ENCODE results near the gene DACT2.
A peak's percentile ranks its signal among the peaks of the same experiment; 100 is the strongest.
"Not testable (repeated sequence)": the region's sequence is repeated elsewhere in the genome, so short reads cannot be mapped to it uniquely, and the experiment has no call there.

Gene DACT2

GRCh38 chr6:168301648-168302398 is 17.8 kb downstream of the DACT2 start:
- no peak for DNase-seq

GRCh38 chr6:168300975-168301647 is 18.5 kb downstream of the DACT2 start:
- DNase-seq: no peak

GRCh38 chr6:168299541-168300511 is 19.8 kb downstream of the DACT2 start:
- peak in 2 of 14 donors; percentile 10 to 44 for DNase-seq

- DNase-seq: no peak
Measured at GRCh38 chr6:168297643-168298042, 21.9 kb downstream of the DACT2 start.

- no peak for DNase-seq
Measured at GRCh38 chr6:168294901-168295300, 24.7 kb downstream of the DACT2 start.

GRCh38 chr6:168293636-168294530 is 25.7 kb downstream of the DACT2 start:
- no peak for DNase-seq

GRCh38 chr6:168292826-168293225 is 26.8 kb downstream of the DACT2 start:
- no peak for DNase-seq

- no peak for DNase-seq
Measured at GRCh38 chr6:168291450-168291849, 28.1 kb downstream of the DACT2 start.

GRCh38 chr6:168290095-168290494 is 29.5 kb downstream of the DACT2 start:
- DNase-seq: no peak

GRCh38 chr6:168289571-168289962 is 30.0 kb downstream of the DACT2 start:
- no peak for DNase-seq

GRCh38 chr6:168288781-168289570 is 30.6 kb downstream of the DACT2 start:
- DNase-seq: no peak

GRCh38 chr6:168287460-168287859 is 32.1 kb downstream of the DACT2 start:
- not testable (repeated sequence) for DNase-seq

GRCh38 chr6:168286771-168287446 is 32.7 kb downstream of the DACT2 start:
- not testable (repeated sequence) for DNase-seq

GRCh38 chr6:168286116-168286515 is 33.5 kb downstream of the DACT2 start:
- no peak for DNase-seq

- DNase-seq: no peak
Measured at GRCh38 chr6:168285456-168285855, 34.1 kb downstream of the DACT2 start.

GRCh38 chr6:168284187-168284586 is 35.4 kb downstream of the DACT2 start:
- no peak for DNase-seq

- DNase-seq: no peak
Measured at GRCh38 chr6:168283686-168284025, 35.9 kb downstream of the DACT2 start.

GRCh38 chr6:168282985-168283685 is 36.4 kb downstream of the DACT2 start:
- DNase-seq: no peak

GRCh38 chr6:168281826-168282225 is 37.8 kb downstream of the DACT2 start:
- no peak for DNase-seq

- DNase-seq: not testable (repeated sequence)
Measured at GRCh38 chr6:168281314-168281713, 38.3 kb downstream of the DACT2 start.
